GM19240 (cell line): Measurements from ENCODE around the gene MRPL40.
"Not testable (repeated sequence)": the region's sequence is repeated elsewhere in the genome, so short reads cannot be mapped to it uniquely, and the experiment has no call there.

ENCODE experiments used
- DNase-seq: peaks from one replicate; pipeline ENCODE4 v3.0.0; 2011; ENCODE audit warnings: low spot score; ENCODE audit not compliant: insufficient read length

Gene MRPL40

GRCh38 chr22:19440411-19441195 is 8.3 kb downstream of the MRPL40 start:
- no peak for DNase-seq

DNA sequence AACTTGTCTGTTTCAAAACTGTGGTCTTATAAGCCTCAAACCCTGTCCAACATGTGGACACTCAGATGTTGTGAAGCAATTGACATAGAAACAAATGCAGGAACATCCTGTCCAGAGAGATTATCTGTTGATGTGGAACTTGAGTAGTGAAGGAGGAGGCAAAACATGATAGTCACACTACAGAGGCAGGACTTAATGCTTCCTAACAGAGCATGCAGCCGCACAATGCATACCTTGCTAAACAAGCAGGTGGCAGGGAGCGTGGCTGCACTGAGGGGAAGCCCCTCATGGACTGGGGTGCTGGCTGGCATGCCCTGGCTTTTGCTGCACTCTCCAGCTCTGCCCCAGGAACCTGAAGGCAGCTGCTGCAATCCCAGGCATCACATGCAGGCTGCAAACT is 9.8 kb downstream of the MRPL40 start:
- no peak for DNase-seq

DNA sequence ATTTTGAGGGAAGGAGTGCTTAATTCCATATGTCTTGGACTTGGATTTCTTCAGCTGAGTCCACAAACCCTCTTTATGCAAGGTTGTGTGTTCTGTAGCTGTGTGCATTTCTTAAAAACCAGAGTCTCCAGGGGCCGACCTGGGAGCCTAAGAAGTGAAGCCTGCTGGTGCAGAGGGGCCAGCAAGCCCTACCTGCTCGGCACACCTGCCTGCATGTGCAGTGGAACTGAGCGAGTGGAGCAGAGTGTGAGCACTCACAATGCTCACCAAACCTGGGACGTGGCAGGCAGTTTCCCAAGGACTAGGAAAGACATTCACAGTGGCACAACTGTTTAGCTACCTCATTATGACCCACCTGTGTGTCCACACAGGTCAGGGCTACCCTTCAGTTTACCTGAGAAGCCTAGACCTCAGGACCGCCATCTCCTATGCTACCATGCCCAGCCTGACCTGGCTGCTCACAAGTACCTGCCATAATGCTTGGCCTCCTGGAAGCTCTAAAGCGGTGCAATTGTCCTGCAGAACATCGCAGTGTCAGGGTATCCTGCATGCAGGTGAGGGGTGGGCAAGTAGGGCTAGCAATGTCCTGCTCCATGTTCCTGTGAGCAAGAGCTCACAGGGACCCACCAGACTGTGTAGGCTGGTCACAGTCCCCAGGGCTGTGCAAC is 11.3 kb downstream of the MRPL40 start:
- no peak for DNase-seq

DNA sequence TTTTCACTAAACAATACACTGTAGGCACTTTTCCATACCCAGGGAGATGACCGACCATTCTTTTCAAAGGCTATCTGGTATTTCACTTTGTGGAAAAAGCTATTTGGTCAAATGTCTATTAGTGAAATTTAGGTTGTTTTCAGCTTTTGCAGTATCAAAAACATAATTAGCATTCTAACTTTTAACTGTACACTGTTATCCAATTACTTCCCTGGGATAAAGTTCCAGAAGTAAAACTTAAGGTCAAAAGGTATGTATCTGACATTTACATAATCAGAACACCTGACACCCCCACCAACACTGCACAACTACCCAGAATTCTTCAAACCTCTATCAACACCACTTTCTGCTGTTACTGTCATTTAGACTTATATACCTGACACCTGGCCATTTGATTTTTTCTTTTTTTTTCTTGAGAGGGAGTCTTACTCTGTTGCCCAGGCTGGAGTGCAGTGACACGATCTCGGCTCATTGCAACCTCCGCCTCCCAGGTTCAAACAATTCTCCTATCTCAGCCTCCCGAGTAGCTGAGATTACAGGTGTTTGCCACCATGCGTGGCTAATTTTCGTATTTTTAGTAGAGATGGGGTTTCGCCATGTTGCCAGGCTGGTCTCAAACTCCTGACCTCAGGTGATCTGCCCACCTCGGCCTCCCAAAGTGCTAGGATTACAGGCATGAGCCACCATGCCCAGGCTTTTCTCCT is 13.1 kb downstream of the MRPL40 start:
- DNase-seq = not testable (repeated sequence)

- no peak for DNase-seq
These were observed 14.4 kb downstream of the MRPL40 start for GRCh38 chr22:19446603-19447329.

GRCh38 chr22:19447330-19448075 is 15.2 kb downstream of the MRPL40 start, which contains the start of gene C22orf39:
Gene C22orf39, minus strand, starts transcription at chr22:19447711. Its CDS starts 23 bp downstream, at chr22:19447688.
- peak; percentile 89 for DNase-seq

DNA sequence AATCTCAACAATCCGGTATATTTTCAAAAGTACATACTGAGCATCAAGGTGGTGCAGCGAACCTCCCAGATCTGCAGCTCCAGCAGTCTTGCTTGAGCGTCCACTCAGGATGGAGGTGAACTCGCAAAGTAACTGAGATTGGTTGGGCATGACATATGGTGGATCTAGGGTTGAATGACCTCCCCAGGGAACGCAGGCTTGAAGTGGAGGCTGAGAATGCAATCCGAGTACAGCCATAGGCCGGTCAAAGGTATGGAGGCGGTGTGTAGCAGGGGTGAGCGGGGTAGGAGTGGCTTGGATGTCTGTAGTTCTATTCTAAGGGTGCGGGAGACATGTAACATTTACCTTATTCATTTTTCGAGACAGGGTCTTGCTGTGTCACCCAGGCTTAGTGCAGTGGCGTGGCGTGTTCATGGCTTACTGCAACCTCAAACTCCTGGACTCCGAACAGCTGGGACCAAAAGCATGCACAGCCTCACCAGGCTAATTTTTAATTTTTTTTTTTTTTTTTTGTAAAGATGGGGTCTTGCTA is 15.8 kb downstream of the MRPL40 start:
- DNase-seq = peak; percentile 60

- peak; percentile 17 for DNase-seq
These were observed 16.5 kb downstream of the MRPL40 start for GRCh38 chr22:19448739-19449421.

DNA sequence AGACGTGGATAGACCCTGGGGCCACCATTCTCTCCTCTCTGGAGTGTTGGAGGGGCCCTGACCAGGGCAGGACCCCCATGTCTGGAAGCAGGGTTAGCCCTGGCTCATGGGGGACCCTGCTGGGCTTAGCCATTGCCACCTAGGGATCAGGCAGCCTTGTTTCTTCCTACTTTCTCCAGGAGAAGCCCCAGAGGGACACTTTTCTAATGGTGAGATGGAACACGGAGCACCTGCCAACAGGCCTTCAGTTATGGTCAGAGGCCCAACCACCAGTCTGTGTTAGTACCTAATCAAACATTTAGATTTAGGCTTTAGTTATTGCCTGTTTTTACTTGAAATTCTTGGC is 17.1 kb downstream of the MRPL40 start:
- no peak for DNase-seq

- no peak for DNase-seq
These were observed 18.2 kb downstream of the MRPL40 start for GRCh38 chr22:19450363-19451175.

DNA sequence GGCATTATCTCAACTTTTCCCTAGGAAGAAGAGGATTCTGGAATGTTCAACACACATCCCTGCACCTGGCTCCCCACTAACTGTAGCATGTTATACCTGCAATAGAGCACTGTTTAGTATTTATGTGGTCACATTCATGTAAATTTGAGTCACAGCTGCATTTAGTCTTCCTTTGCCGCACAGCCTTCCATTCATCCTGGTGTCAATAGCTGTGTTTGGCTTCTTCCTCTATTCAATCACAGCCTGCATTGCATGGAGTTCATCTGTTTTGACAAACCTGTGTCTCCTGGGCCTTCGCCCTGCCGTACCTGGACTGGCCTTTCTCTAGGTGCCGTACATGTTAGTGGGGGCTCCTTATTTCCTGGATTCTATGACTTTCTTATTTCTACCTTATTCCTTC is 19.2 kb downstream of the MRPL40 start:
- no peak for DNase-seq

GRCh38 chr22:19453718-19454117 is 21.4 kb downstream of the MRPL40 start:
- DNase-seq = no peak

DNA sequence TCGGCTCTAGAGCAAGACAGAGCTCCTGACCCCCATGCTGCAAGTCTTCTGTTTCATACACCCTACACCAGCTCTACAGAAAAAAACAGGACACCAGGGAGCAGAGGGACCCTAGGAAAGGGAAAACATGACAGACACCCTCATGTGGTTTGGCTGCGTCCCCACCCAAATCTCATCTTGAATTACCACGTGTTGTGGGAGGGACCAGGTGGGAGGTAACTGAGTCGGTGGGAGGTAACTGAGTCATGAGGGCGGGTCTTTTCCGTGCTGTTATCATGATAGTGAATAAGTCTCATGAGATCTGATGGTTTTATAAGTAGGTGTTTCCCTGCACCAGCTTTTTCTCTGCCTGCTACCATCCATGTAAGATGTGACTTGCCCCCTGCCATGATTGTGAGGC is 21.8 kb downstream of the MRPL40 start:
- no peak for DNase-seq

GRCh38 chr22:19455033-19455432 is 22.7 kb downstream of the MRPL40 start:
- DNase-seq = no peak

DNA sequence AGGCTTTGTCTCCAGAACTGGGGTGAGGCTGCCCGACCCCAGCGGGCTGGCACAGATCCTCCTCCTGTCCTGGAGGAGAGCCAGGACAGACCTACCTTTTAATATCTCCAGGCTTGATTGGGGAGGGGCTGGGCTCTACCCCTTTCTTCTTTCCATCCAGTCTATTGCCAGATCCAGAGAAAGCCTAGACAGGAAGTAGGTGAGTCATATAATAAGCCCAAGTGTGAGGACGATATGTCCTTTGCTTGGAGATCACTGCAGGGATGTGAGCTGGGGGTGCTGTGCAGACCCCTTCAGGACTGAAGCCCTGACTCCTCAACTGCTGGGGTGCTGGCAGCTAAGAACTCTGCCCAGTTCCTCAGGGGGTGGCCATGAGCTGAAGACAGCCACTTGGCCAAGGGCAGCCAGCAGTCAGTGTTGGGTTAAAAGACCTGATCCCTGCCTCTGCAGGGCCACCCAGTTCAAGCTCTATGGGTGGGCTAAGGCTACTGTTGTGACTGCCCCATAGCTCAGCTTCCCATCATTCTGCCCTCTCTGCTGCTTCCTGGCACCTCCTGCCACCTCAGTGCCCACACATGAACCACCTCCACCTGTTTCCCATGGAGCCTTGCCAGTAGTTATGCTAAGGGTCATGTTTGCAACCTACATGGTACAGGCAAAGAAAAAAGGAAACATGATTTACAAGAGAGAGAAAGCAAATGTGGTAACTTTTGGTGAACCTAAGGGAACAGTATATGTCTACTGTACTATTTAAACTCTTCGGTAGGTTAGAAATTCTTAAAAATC is 23.4 kb downstream of the MRPL40 start:
- DNase-seq = no peak

DNA sequence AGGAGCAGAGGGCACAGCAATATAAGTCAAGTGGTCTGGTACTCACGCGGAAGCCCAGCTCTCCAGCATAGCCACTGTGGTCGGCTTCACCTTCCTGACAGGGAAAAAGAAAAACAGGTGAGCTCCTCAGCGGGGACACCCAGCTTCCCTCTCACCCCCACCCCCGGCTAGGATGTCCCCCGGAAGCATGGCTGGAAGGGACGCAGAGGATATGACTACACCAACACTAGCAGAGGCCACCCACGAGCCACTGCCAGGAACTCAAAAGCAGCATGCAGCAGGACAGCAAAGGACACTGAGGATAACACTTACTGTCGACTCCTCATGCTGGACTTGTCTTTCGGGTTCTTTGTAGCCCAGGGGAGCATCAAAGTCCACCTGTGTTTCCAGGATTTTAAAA is 24.2 kb downstream of the MRPL40 start:
- no peak for DNase-seq

DNA sequence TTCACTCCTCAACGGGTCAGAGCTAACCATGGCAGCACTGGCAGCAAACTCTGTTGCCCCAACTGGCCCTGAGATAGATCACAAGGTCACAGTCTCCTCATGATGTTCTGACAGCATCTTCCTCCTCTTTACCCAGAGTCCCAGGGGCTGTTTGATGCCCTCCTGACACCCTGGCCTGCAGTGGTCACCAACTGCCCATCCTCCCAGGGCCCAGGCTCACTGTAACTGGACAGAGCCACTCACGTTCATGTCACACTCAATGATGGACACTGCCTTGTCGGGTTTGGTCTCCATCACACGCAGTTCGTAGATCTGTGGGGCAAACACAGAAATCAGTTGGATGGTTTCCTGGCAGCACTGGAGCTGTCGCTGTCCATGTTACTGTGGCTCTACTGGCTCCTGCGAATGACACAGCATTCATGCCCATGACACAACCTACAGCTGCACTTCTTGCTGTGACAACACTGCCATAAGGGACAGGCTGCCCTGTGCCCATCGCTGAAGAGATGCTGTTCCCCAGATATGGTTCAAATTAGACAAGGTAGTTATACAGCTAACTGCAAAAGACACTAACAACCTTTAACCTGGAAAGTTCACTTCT is 25.6 kb downstream of the MRPL40 start:
- no peak for DNase-seq

- no peak for DNase-seq
These were observed 27.7 kb downstream of the MRPL40 start for GRCh38 chr22:19460036-19460435.
